WTC11 (cell line): ENCODE results near the gene ATP12A. TPM values are rescaled to one million over a fixed set of nuclear protein-coding genes. Genes with fewer than 3 reads are reported as not detected.

Experiments
- ATAC-seq: fragments of 200-7000 bp; cut with Tn5 transposase; 2 replicates; pipeline ENCODE4 v1.10.0; 2021; ENCODE audit warnings: mild to moderate bottlenecking, moderate library complexity
- CTCF ChIA-PET: fragments of 300-600 bp; sonication (Branson Sonifier 250); formaldehyde crosslinking; loops from one replicate; lab custom pipeline; 2021; ENCODE audit warnings: antibody characterized with exemption; lab: Charles Lee
- POLR2A ChIA-PET: fragments of 350-600 bp; sonication (Branson Sonifier 250); formaldehyde crosslinking; loops from one replicate; lab custom pipeline; 2021; ENCODE audit warnings: antibody characterized with exemption; lab: Charles Lee
- DNase-seq: peaks from one replicate; pipeline ENCODE4 v3.0.0; 2021; ENCODE audit warnings: low spot score
- H3K27ac Mint-ChIP-seq: 2 replicates; pipeline ENCODE4 v1.8.0; 2021; ENCODE audit warnings: mixed read lengths
- H3K27me3 Mint-ChIP-seq: 2 replicates; pipeline ENCODE4 v1.8.0; 2021; ENCODE audit warnings: low read depth, mild to moderate bottlenecking, moderate library complexity, mixed read lengths
- H3K36me3 Mint-ChIP-seq: 2 replicates; pipeline ENCODE4 v1.8.0; 2021; ENCODE audit warnings: mixed read lengths
- H3K4me1 Mint-ChIP-seq: 2 replicates; pipeline ENCODE4 v1.8.0; 2022; ENCODE audit warnings: mixed read lengths
- H3K4me3 Mint-ChIP-seq: 2 replicates; pipeline ENCODE4 v1.8.0; 2021; ENCODE audit warnings: mild to moderate bottlenecking, moderate library complexity, mixed read lengths
- H3K9me3 Mint-ChIP-seq: 2 replicates; pipeline ENCODE4 v1.8.0; 2021; ENCODE audit warnings: mixed read lengths
- ARID4B ChIP-seq: sonication (generic); formaldehyde crosslinking; IDR thresholded peaks from 2 replicates; pipeline ENCODE4 v1.8.0; 2023; ENCODE audit warnings: missing genetic modification reagents, mild to moderate bottlenecking, borderline replicate concordance
- CBFB ChIP-seq: sonication (generic); formaldehyde crosslinking; IDR thresholded peaks from 2 replicates; pipeline ENCODE4 v1.8.1; 2022; ENCODE audit warnings: mild to moderate bottlenecking, low read depth, missing genetic modification reagents
- GTF2I ChIP-seq: fragments of 250-450 bp; sonication (Bioruptor Pico); conservative IDR thresholded peaks from 2 replicates; pipeline ENCODE4 v1.4.0; 2021; ENCODE audit warnings: mild to moderate bottlenecking
- HMGA2 ChIP-seq: fragments of 250-450 bp; sonication (Bioruptor Pico); IDR thresholded peaks from 2 replicates; pipeline ENCODE4 v1.4.0; 2021; ENCODE audit warnings: mild to moderate bottlenecking, moderate library complexity
- HMGXB4 ChIP-seq: sonication (generic); formaldehyde crosslinking; IDR thresholded peaks from 2 replicates; pipeline ENCODE4 v1.8.1; 2023; ENCODE audit warnings: mild to moderate bottlenecking, moderate library complexity, missing genetic modification reagents
- KAT7 ChIP-seq: sonication (generic); formaldehyde crosslinking; IDR thresholded peaks from 2 replicates; pipeline ENCODE4 v1.8.1; 2023; ENCODE audit warnings: missing genetic modification reagents, mild to moderate bottlenecking, borderline replicate concordance
- NR3C1 ChIP-seq: sonication (generic); formaldehyde crosslinking; conservative IDR thresholded peaks from 2 replicates; pipeline ENCODE4 v1.8.1; 2023; ENCODE audit warnings: low read depth, mild to moderate bottlenecking, missing genetic modification reagents
- SP1 ChIP-seq: sonication (generic); formaldehyde crosslinking; conservative IDR thresholded peaks from 2 replicates; pipeline ENCODE4 v1.8.1; 2022; ENCODE audit warnings: missing genetic modification reagents
- ZNF138 ChIP-seq: sonication (generic); formaldehyde crosslinking; conservative IDR thresholded peaks from 2 replicates; pipeline ENCODE4 v1.8.1; 2022; ENCODE audit warnings: mild to moderate bottlenecking, moderate library complexity, missing genetic modification reagents
- ZNF263 ChIP-seq: sonication (generic); formaldehyde crosslinking; IDR thresholded peaks from 2 replicates; pipeline ENCODE4 v1.8.1; 2022; ENCODE audit warnings: low read depth, mild to moderate bottlenecking, moderate library complexity, missing genetic modification reagents
- ZNF512 ChIP-seq: sonication (generic); formaldehyde crosslinking; IDR thresholded peaks from 2 replicates; pipeline ENCODE4 v1.8.1; 2022; ENCODE audit warnings: missing genetic modification reagents, borderline replicate concordance
- total RNA-seq: library from RNA; stranded (reverse); gene quantifications from 3 replicates; pipeline ENCODE4 v1.2.3, GENCODE V29; 2021
- TF ChIP-seq, protein P1 (sequence below): sonication (generic); formaldehyde crosslinking; IDR thresholded peaks from 2 replicates; pipeline ENCODE4 v1.8.1; 2023; ENCODE audit warnings: mild to moderate bottlenecking, missing genetic modification reagents, moderate library complexity
- TF ChIP-seq, protein P2 (sequence below): sonication (generic); formaldehyde crosslinking; IDR thresholded peaks from 2 replicates; pipeline ENCODE4 v1.8.1; 2022; ENCODE audit warnings: low read depth, missing genetic modification reagents, borderline replicate concordance
- TF ChIP-seq, protein P3 (sequence below): sonication (generic); formaldehyde crosslinking; IDR thresholded peaks from 2 replicates; pipeline ENCODE4 v1.8.1; 2022; ENCODE audit warnings: mild to moderate bottlenecking, missing genetic modification reagents, moderate library complexity, borderline replicate concordance
- TF ChIP-seq, protein P4 (sequence below): sonication (generic); formaldehyde crosslinking; conservative IDR thresholded peaks from 2 replicates; pipeline ENCODE4 v1.8.1; 2022; ENCODE audit warnings: mild to moderate bottlenecking, missing genetic modification reagents

Gene ATP12A
- total RNA-seq, 1 experiment from 2014 or later, result 1.4 TPM

GRCh38 chr13:24719139-24719538 lies 38.9 kb downstream of the ATP12A start:
- Mint-ChIP-seq H3K27ac (no peak overlapping the region), H3K36me3 (no peaks in the 10 kb centered on the region), H3K9me3 (no peaks in the 10 kb centered on the region), H3K4me1 (peaks cover 26% of the 10 kb centered on the region), H3K4me3 (no peak overlapping the region), H3K27me3 (no peaks in the 10 kb centered on the region; the same call in 1 of the 2 replicates)
- ATAC-seq (no peak), DNase-seq (no peak)
- no peak for TF ChIP-seq HMGA2
- TF ChIP-seq NR3C1 (CRISPR knock-in tag), result no peak
- TF ChIP-seq ZNF512 (CRISPR knock-in tag), result no peak
- TF ChIP-seq, protein P1, sequence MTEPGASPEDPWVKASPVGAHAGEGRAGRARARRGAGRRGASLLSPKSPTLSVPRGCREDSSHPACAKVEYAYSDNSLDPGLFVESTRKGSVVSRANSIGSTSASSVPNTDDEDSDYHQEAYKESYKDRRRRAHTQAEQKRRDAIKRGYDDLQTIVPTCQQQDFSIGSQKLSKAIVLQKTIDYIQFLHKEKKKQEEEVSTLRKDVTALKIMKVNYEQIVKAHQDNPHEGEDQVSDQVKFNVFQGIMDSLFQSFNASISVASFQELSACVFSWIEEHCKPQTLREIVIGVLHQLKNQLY (CRISPR knock-in tag), result no peak
- TF ChIP-seq CBFB (CRISPR knock-in tag), result no peak
- TF ChIP-seq HMGXB4 (CRISPR knock-in tag), result no peak
- TF ChIP-seq ZNF263 (CRISPR knock-in tag), result no peak
- TF ChIP-seq ZNF138 (CRISPR knock-in tag), result no peak
- TF ChIP-seq, protein P2, sequence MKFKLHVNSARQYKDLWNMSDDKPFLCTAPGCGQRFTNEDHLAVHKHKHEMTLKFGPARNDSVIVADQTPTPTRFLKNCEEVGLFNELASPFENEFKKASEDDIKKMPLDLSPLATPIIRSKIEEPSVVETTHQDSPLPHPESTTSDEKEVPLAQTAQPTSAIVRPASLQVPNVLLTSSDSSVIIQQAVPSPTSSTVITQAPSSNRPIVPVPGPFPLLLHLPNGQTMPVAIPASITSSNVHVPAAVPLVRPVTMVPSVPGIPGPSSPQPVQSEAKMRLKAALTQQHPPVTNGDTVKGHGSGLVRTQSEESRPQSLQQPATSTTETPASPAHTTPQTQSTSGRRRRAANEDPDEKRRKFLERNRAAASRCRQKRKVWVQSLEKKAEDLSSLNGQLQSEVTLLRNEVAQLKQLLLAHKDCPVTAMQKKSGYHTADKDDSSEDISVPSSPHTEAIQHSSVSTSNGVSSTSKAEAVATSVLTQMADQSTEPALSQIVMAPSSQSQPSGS (CRISPR knock-in tag), result no peak
- TF ChIP-seq, protein P3, sequence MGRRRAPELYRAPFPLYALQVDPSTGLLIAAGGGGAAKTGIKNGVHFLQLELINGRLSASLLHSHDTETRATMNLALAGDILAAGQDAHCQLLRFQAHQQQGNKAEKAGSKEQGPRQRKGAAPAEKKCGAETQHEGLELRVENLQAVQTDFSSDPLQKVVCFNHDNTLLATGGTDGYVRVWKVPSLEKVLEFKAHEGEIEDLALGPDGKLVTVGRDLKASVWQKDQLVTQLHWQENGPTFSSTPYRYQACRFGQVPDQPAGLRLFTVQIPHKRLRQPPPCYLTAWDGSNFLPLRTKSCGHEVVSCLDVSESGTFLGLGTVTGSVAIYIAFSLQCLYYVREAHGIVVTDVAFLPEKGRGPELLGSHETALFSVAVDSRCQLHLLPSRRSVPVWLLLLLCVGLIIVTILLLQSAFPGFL, result no peak
- TF ChIP-seq GTF2I (CRISPR knock-in tag), result no peak
- TF ChIP-seq ARID4B (CRISPR knock-in tag), result no peak
- TF ChIP-seq, protein P4, sequence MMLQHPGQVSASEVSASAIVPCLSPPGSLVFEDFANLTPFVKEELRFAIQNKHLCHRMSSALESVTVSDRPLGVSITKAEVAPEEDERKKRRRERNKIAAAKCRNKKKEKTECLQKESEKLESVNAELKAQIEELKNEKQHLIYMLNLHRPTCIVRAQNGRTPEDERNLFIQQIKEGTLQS (CRISPR knock-in tag), result no peak
- TF ChIP-seq KAT7 (CRISPR knock-in tag), result no peak
- no peak for TF ChIP-seq SP1 (CRISPR knock-in tag)
- ChIA-PET POLR2A (no interaction called here), CTCF (interaction anchor here (0.6 to 2.2 kb wide), 5 partner anchors 21 to 150 kb away, joined by 3 to 21 read pairs (median 3); partner anchors contain the start of gene ATP12A)
